GM19043 (cell line): ENCODE results near the gene COX7B.
"Not testable (repeated sequence)": the region's sequence is repeated elsewhere in the genome, so short reads cannot be mapped to it uniquely, and the experiment has no call there.

Source experiments
- ATAC-seq: cut with Tn5 transposase; IDR thresholded peaks from one replicate; pipeline ENCODE4 v1.9.1; 2021; ENCODE audit warnings: low read depth; ENCODE audit not compliant: unreplicated experiment

COX7B gene

GRCh38 chrX:77938083-77938680, 38.9 kb downstream of the COX7B start:
- ATAC-seq: no peak

GRCh38 chrX:77945031-77945430, 45.8 kb downstream of the COX7B start:
- not testable (repeated sequence) for ATAC-seq

GRCh38 chrX:77945910-77946545, 46.8 kb downstream of the COX7B start:
- ATAC-seq: no peak

GRCh38 chrX:77946571-77946970, 47.3 kb downstream of the COX7B start:
- ATAC-seq: no peak

- no peak for ATAC-seq
Measured at GRCh38 chrX:77949840-77950239, 50.6 kb downstream of the COX7B start.

- ATAC-seq: no peak
Measured at GRCh38 chrX:77952173-77952572, 52.9 kb downstream of the COX7B start.

GRCh38 chrX:77953302-77953701, 54.0 kb downstream of the COX7B start:
- ATAC-seq: no peak

- ATAC-seq: no peak
Measured at GRCh38 chrX:77953708-77954107, 54.4 kb downstream of the COX7B start.
